ENCODE results near the gene KIF12.

The KIF12 gene

DNA sequence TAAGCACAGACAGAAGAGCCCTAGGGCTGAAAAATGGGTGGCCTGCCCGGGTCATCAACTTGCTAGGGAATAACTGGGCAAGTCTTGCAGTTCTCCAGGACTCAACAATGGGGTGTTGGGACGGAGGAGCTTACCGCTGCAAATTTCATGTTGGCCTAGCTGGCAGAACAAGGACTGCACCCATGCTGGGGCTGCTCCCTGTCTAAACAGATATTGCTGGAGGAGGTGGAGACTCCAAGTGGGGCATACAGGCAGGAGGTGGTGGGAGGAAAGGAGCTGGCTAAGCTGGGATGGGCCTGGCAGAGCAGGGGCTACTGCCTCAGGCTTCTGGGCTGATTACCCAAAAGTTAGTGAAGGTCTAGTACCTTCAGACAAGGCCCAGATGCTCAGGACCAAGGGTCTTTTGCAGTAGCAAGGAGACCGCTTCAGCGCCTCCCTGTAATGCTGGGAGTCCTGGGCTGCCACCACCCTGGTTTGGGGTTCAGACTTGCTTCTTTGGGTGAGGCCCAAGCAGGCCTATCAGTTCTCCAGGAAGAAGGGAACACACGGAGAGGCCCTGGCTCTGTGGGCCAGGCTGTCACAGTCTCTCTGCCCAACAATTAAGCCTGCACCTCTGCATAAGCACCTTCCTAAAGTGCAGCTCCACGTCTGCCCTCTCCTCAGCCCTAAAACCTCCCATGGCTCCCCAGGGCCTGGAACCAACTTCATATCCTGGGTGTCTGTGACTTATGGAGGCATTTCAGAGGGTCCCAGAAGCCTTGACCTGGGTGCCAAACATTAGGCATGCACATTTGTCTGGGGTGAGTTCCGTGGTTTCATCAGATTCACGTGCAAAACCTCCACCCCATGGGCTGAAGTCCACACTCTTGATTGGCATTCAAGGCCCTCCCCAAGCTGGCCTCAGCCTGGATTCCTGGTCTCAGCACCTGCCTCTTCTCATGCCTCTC lies 24.2 kb upstream of the KIF12 start:
- no peak for DNase-seq

DNA sequence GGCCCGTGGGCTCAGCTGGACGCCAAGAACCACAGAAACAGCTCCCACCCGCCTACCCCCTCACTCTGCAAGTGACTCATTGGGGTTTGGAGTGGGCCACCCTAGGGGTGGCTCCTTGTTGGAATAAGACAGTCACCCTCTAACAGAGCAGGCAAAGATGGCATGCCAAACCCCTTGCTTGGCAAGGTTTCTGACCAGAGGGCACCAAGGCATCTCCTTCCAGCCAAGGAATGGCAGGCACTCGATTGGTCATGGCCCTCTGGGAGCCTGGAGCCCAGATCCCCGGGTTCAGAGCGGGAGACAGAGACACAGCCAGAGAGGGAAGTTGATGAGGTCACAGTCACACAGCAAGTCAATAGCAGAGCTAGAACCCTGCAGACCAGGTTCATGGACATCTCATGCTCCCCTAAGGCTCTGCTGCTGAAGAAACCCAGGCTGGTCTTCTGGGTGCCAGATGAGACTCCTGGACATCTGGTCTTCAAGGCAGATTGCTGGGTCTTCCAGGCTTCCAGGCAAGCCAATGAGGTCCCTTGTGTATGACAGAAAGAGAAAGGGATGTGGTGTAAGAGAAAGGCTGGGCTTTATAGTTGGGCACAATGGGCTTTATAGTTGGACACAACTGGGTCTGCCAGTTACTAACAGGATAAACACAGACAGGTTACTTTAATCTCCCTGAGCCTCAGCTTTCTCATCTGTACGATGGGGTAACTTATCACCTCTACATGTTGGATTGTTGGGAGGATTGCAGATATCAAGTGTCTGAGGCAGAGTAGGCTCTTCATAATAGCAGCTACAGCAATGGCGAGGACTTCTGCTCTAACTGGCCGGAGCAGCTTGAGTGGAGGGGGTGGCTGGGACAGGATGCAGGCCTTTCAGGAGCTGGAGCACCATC lies 23.3 kb upstream of the KIF12 start:
- no peak for DNase-seq

DNA sequence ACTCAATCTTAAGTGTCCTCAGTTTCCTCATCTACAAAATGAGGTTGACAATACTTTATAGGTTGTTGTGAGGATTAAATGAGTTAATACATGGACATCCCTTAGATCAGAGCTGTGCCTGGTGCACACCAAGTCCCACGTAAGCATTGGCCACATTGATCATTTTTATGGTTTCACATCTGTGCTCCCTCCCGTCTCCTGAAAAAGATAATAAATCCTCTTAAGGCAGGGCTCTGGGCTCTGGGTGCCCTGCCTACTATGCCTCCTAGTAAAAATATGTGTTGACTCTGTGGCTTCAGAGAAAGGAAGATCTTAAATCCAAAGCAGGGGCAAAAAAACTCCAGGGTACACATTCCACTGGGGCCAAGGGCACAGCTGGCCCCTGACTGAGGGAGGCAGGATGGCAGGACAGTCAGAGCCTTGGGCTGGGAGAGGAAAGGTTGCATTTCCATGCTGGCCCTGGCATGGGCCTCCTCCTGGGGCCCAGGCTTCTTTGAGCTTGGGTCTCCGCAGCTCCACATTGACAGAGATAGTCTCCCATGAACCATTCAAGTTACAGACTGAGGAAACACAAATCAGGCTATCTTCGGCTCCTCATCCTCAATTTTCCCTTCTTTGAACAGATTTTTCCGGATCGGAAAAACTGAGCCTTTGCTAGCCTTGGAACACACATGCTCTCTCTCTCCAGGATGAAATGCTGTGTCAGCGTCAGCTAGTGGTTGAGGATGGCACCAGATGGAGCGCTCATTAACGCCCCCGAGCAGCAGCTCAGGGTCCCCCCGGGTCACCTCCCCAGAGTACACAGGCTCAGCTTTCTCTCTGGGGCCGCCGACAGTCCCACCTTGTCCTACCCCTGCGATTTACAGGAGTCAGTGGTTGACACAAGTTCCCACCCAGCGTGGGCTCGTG lies 22.4 kb upstream of the KIF12 start:
- no peak for DNase-seq

DNA sequence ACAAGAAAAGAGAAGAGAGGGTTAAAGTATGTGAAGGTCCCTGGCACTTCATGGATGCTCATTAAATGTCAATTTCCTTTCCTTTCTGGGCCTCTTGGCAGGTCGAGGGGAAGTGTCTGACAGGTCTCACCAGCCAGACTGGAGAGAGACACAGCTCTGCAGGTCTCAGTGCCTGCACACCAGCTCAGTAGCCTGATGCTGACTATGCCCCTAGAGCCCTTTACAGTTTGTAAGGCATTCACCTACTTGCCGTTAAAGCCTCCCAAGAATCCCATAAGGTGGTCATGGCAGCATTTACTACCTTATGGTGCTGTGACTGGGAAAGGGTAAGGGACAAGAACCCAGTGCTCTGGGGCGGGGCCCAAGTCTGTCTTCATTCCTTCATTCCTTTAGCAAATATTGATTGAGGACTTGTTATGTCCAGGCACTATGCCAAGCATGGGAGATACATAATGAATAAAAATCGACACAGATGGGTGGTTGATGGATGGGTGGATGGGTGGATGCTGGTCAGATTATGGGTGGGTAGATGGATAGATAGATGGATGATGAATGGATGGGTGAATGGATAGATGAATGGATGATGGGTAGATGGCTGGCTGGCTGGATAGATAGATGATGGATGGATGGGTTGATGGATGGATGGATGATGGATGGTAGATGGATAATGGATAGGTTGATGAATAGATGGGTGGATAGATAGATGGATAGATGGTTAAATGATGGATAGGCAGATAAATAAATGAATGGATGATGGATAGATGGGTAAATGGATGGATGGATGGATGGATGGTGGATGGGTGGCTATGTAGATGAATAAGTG lies 21.3 kb upstream of the KIF12 start:
- DNase-seq = no peak

DNA sequence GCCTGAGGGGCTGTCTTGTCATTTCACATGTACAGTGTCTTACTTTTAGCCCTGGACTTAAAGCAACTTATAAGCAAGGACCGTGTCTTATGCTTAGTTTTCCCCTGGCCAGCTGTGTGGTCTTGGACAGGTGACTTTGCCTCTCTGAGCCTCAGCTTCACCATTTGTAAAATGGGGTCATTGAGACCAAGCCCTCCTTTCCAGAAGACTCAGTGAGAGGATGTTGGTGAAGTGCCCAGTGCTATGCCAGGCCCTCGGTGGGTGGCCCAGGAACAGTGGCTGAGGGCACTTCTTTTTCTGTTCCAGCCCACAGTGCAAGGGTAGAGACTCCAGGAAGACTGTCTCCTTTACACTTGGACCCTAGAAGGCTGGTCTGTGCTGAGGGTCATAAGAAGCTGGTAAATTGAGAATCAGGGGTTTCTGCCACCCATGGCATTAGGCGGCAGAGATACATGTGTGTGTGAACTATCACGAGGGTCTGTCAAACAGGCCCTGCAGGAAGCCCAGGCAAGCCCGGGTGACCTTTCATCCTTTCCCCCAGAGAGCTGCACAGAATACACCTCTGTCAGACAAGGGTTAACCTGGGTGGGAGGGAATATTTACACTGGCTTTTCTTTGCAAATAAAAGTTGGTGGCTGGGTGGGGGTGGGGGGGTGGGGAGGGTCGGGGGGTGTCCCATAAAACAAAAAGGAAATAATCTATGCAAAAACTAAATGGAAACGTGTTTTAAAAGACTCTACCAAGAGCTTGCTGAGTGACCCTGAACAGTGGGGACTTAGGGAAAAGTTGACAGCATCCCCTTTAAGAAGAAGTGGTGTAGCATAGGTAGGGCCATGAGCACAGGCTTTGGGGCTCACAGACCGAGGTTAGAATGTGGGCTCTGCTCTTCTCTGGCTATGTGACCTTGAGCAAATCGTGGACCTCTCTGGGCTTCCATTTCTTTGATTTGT lies 20.4 kb upstream of the KIF12 start:
- no peak for DNase-seq

DNA sequence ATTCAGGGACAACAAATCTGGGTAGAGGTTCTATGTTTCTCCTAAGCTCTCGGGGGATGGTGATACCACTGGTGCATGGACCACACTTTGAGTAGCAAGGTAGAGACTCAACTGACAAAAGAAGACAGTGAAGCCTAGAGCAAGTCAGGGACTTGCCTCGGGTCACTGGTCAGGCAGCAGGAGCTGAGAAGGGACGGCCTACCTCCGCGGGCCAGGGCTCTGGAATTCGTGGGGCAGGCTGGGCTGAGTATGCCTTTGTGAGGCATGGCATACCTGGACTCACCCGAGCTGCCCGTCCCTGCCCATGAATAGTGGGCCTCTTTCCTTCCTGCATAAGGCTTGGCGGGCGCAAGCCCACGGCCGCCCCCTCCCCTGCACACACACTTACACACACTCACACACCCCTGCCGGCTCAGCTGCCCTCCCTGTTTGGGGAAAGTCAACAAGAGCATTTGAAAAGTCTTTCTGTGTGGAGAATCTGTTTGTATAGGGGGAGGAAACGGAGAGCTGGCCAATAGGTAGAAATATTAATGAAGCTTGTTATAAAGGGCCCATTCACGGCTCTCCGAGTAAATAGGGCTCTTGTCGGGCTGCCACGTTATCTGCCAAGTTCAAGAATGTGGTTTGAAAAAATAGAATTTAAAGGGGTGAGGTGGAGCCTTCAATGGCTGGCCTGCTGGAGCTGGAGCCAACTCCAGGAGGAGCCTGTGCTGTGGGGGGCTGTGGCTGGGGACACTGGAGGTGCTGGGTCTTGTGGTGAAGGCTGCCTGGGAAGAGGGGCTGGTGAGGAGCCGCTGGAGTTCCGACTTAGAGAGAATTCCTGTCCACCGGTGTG lies 19.1 kb upstream of the KIF12 start:
- no peak for DNase-seq

DNA sequence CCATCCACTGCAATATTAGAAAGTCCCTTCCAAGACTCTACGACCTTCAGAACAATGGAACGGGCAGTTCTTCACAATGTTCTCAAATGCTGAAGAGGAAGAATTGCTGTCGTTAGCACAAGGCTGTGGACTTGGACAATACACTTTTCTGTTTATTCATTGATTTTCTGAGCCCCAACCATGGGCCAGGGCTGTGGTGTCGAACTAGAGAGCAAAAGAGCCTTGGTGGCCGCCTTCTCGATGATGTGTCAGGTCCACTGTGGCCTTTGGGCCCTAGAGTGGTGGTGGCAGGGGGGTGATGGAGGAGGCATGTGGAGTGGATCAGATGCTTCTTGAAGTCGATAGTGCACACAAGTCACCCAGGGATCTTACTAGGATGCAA lies 18.5 kb upstream of the KIF12 start:
- no peak for DNase-seq

DNA sequence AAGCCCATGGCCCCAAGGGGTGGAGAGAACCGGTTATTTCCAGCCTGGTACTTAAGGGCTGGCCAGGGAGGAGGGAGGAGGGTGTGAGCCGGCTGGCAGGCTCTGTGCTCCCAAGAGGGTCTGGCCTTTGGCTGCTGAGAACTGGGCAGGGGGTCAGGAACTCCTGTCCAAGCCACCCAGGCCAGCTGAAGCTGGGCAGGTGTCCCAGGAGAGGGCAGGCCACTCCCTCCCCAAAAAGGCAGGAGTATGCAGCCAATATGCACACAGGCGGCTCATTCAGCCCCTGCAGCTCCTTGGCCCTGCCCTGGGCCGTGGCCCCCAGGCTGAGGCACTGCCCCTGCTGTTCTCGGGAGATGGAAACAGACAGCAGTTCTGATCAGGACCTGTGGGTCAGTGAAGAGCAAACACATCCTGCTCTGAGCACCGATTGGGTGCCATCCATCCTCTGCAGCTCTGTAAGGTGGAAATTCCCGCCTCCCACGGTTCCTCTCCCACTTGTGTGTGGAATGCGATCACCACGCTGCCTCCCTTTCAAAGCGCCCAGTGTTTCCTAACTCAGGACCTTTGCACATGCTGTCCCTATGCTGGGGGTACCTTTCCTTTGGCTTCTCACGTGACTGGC lies 17.1 kb upstream of the KIF12 start:
- DNase-seq = no peak

DNA sequence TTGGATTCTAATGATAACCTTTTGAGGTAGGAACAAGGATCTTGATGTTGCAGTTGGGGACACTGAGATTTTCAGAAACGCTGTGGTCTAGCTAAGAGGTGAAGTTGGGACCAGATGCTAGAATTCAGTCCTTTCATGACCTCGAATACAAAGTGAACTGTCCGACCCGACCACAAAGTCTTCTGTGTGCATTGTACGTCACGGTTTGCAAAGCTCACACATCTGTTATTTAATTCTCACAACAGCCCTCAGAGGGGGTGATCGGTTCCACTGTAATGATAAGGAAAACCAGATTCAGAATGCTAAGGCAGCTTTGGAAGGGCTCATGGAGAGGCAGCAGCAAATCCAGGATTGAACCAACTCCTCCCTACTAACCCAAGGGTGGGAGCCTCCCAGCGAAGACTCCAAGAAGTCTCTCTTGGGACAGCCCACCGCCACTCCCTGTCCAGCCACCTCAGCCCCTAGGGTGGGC lies 16.6 kb upstream of the KIF12 start:
- DNase-seq = no peak

DNA sequence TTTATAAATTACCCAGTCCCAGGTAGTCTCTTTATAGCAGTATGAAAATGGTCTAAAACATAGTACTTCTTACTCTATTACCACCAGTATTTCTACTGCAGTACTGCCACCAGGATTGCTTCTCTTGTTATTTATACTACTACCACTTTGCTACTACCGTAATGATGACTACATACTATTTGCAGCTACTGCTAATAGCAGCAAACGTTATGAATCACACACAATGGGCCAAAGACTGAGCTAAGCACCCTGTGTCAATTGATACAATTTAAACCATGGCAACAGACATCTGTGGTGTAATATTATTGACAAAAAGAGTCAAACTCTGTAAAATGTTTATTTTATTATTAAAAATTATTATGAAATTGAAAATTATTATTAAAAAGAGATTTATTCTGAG lies 15.3 kb upstream of the KIF12 start:
- no peak for DNase-seq

DNA sequence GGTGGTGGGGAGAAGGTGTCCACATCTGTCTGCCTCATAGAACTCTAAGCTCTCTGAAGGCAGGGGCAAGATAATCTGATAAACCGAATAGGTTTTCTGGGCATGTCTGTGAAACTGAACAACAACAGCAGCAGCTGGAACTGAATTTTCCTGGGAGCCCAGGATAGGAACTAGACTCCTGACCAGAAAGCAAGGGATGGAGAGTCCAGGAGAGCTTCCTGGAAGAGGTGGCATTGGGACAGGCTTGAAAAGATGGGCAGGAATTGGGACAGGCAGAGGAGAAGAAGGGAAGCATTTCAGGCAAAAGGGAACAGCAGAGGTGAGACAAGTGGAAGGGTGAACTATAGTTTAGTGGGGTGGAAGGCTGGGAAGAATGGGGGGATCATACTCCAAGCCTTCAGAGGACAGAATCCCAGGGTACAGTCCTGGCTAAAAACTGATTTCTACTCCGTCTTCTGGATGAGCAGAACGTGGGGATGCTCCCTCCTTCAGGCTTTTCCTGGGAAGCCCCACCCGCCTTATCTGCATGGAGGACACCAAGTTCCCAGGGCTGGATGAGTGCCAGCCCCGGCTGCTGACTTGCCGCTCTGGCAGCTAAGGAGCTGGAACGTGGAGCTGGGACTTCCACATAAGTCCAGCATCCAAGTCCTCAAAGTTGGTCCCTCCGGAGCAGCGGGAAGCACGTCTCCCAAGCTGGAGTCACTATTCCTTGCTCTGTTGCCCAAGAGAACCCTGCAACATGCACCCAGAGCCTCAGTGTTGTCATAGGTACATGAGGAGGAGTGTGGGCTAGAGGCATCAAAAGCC lies 13.9 kb upstream of the KIF12 start:
- DNase-seq = no peak

DNA sequence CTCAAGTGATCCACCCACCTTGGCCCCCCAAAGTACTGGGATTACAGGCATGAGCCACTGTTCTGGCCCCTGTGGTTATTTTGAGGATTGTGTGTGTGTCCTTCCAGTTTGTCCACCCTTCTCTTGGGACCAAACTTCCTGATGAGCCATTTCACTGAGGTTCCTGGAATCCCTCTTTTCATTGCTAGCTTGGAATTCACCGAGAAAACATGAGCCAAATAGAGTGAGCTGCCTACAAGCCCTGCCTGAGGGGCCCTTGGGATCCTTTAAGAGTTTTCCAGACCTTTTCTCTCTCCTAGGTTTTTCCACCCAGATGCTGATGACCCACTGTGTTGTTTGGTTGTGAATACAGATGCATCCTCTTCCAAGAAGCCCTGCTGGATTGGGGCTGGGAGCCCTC lies 13.2 kb upstream of the KIF12 start:
- DNase-seq = no peak

DNA sequence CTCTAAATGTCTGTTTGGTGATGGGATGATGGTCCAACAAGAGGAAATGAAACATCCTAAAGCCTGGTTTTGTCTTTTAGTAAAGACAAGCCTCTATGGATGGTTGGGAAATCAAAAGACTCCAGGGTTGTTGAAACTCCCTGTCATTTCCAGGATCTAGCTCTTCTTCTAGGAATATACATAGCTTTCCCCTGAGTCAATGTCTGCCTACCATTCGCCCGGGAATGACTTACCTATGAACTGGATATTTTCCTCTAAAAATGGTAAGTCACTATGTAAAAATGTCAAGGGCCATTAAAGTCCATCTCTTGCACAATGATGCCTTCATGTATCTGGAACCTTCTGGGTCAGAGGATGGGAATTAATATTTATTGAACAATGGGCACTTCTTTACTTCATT lies 11.1 kb upstream of the KIF12 start:
- no peak for DNase-seq

DNA sequence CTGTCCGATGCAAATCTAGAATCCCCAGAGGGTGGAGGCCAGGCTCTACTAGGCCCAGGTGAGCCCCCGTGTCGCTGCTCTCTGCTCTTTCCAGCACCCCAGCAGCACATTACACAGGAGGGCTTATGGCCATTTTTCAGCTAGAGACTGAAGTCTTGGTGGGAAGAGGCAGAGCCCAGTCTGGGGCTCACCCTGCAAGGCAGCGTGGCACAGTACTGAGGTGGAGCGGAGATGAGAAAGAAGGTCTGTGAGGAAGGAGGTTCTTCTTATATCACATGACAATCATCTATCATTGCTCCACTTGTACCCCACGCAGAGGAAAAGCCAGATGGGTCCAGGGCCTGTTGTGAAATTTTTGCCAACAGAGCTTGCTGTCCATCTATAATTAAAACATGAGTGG lies 10.0 kb upstream of the KIF12 start:
- no peak for DNase-seq

DNA sequence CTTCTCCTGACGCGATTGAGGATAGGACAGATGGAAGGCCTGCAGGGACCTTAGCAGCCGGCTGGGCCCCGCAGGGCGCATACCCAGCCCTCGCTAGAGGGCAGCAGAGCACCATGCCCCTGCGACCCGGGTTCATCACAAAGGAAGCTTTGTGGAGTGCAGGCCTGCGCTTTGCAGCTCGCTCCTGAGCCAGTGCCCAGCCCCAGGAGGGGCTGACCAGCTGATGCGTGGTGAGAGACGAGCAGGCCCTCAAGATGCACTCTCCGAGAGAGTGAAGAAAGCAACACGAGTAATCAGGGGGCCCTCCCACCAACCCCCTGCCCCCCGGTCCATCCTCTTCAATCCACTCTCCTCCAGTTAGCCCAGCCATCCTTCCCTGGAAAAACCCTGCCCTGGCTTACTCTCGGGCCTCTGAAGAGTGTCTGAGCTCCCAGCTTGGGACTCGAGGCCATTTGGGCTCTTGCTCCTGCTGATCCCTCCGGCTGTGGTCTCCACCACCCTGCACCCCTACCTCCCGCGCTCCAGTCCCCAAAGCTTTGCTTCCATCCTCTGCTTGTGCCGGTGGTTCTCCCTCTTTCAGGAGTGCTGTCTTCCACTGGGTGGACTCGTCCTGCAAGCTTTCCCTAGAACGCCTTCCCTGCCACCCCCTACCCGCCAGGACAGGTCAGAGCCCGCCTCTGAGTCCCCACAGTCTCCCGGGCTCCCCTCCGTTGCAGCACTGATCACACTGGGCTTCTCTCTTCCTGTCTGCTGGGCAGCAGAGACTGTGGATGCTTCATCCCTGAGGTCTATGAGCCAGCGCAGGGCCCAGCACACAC lies 9.1 kb upstream of the KIF12 start:
- peak; percentile 62 for DNase-seq

DNA sequence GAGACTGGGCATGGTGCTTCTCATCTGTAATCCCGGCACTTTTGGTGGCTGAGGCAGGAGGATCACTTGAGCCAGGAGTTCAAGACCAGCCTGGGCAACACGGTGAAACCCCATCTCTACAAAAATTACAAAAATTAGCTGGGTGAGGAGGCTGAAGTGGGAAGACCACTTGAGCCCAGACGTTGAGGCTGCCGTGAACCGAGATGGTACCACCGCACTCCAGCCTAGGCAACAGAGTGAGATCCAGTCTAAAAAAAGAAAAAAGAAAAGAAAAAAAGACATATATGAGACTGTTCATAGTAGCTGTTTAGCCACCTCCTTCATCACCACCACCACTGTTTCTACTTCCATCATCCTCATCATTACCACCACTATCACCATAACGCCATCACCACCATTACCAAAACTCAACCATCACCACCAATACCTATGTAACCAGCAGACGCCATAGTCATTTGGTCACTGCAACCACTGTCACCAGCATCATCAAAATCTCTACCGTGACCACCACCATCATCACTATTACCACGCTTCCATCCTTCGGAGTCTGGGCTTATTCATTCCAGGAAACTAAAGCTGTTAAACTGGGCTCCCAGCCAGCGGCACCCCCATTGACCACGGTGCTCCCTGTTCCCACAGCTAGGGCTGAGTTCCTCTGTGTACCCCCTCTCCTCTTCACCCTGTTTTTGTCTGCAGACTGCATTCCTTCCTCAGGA lies 8.4 kb upstream of the KIF12 start:
- DNase-seq = no peak

DNA sequence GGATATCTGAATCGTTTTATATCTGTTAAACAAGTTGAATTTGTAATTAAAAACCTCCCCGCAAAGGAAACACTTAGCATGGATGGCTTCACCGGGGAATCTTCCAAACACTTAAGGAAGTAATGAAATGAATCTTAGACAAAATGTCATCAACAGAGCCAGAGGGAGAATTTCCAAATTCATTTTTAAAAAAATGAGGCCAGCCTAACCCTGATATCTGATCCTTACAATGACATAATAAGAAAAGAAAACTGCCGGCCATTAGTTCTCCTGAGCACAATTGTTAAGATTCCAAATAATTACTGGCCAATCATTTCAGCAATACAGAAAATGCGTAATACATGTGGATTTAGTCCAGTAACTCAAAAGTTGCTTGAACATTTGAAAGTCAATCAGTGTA lies 6.1 kb upstream of the KIF12 start:
- DNase-seq = no peak
